GM23338 (cell line): ENCODE results near the gene ZNF841. TPM values are rescaled to one million over a fixed set of nuclear protein-coding genes. Genes with fewer than 3 reads are reported as not detected.
A peak's percentile ranks its signal among the peaks of the same experiment; 100 is the strongest.

Experiments
- ATAC-seq: fragments of 200-7000 bp; cut with Tn5 transposase; 3 replicates; pipeline ENCODE4 v1.9.1; 2020
- DNase-seq: peaks from one replicate; pipeline ENCODE4 v3.0.0-alpha.2; 2015; ENCODE audit warnings: low spot score
- H2AFZ ChIP-seq: fragments of 200-600 bp; sonication (generic); 2 replicates; pipeline ENCODE4 v1.8.0; 2016; ENCODE audit warnings: antibody characterized with exemption, mild to moderate bottlenecking, moderate library complexity
- H3F3A ChIP-seq: fragments of 200-600 bp; sonication (generic); replicated peaks from 2 replicates; pipeline ENCODE4 v1.8.0; 2017; ENCODE audit warnings: antibody characterized with exemption, mixed run types, low read depth
- H3K27ac ChIP-seq: fragments of 200-600 bp; sonication (generic); 2 replicates; pipeline ENCODE4 v1.6.1; 2016; ENCODE audit warnings: low read depth
- H3K27me3 ChIP-seq: fragments of 200-600 bp; sonication (generic); 2 replicates; pipeline ENCODE4 v1.8.0; 2016; ENCODE audit warnings: mild to moderate bottlenecking, mixed run types, moderate library complexity; ENCODE audit not compliant: insufficient read depth
- H3K36me3 ChIP-seq: fragments of 200-600 bp; sonication (generic); 2 replicates; pipeline ENCODE4 v1.8.0; 2016; ENCODE audit warnings: mild to moderate bottlenecking; ENCODE audit not compliant: insufficient read depth
- H3K4me1 ChIP-seq: fragments of 200-600 bp; sonication (generic); 2 replicates; pipeline ENCODE4 v1.8.0; 2016; ENCODE audit warnings: mild to moderate bottlenecking, moderate library complexity; ENCODE audit not compliant: insufficient read depth
- H3K4me2 ChIP-seq: fragments of 200-600 bp; sonication (generic); 2 replicates; pipeline ENCODE4 v1.7.1; 2017; ENCODE audit warnings: mixed run types
- H3K4me3 ChIP-seq: fragments of 200-600 bp; sonication (generic); 2 replicates; pipeline ENCODE4 v1.6.1; 2016; ENCODE audit warnings: mixed run types
- H3K79me2 ChIP-seq: fragments of 200-600 bp; sonication (generic); replicated peaks from 2 replicates; pipeline ENCODE4 v1.8.0; 2017; ENCODE audit warnings: mild to moderate bottlenecking; ENCODE audit not compliant: insufficient read depth
- H3K9me2 ChIP-seq: fragments of 200-600 bp; sonication (generic); 2 replicates; pipeline ENCODE4 v1.8.0; 2017; ENCODE audit not compliant: insufficient read depth
- H4K20me1 ChIP-seq: fragments of 200-600 bp; sonication (generic); replicated peaks from 2 replicates; pipeline ENCODE4 v1.8.0; 2017; ENCODE audit warnings: mild to moderate bottlenecking; ENCODE audit not compliant: insufficient read depth
- H3K27ac Mint-ChIP-seq: 2 replicates; pipeline ENCODE4 v1.8.0; 2020; ENCODE audit warnings: inconsistent platforms, mild to moderate bottlenecking, moderate library complexity, mixed read lengths
- H3K27me3 Mint-ChIP-seq: 3 replicates; pipeline ENCODE4 v1.8.0; 2022; ENCODE audit warnings: low read depth, mild to moderate bottlenecking, moderate library complexity, mixed read lengths, inconsistent platforms; ENCODE audit not compliant: insufficient read depth, poor library complexity
- H3K36me3 Mint-ChIP-seq: 3 replicates; pipeline ENCODE4 v1.8.0; 2021; ENCODE audit warnings: low read depth, mild to moderate bottlenecking, inconsistent platforms, moderate library complexity, mixed read lengths
- H3K4me1 Mint-ChIP-seq: 3 replicates; pipeline ENCODE4 v1.8.0; 2020; ENCODE audit warnings: mild to moderate bottlenecking, inconsistent platforms, mixed read lengths
- H3K4me3 Mint-ChIP-seq: 3 replicates; pipeline ENCODE4 v1.8.0; 2021; ENCODE audit warnings: moderate library complexity, mild to moderate bottlenecking, inconsistent platforms, mixed read lengths
- H3K9me3 Mint-ChIP-seq: 3 replicates; pipeline ENCODE4 v1.8.0; 2020; ENCODE audit warnings: moderate library complexity, mild to moderate bottlenecking, inconsistent platforms, mixed read lengths
- CREB1 ChIP-seq: fragments of 250-450 bp; sonication (Bioruptor Pico); IDR thresholded peaks from 2 replicates; pipeline ENCODE4 v1.5.0; 2020; ENCODE audit warnings: low read depth, mild to moderate bottlenecking, moderate library complexity
- EZH2phosphoT487 ChIP-seq: fragments of 200-600 bp; sonication (generic); IDR thresholded peaks from one replicate; pipeline ENCODE4 v1.8.1; 2018; ENCODE audit warnings: antibody characterized with exemption; ENCODE audit not compliant: unreplicated experiment
- JUNB ChIP-seq: IDR thresholded peaks from one replicate; pipeline ENCODE4 v1.6.1; 2016; ENCODE audit warnings: antibody characterized with exemption; ENCODE audit not compliant: unreplicated experiment
- NANOG ChIP-seq: IDR thresholded peaks from 2 replicates; pipeline ENCODE4 v1.6.1; 2016; ENCODE audit warnings: antibody characterized with exemption, borderline replicate concordance
- POLR2AphosphoS5 ChIP-seq: IDR thresholded peaks from 2 replicates; pipeline ENCODE4 v1.6.1; 2016; ENCODE audit warnings: antibody characterized with exemption, low read depth
- STAT1 ChIP-seq: IDR thresholded peaks from one replicate; pipeline ENCODE4 v1.6.1; 2016; ENCODE audit warnings: antibody characterized with exemption; ENCODE audit not compliant: unreplicated experiment
- ZNF114 ChIP-seq: fragments of 250-450 bp; sonication (Bioruptor Pico); IDR thresholded peaks from 2 replicates; pipeline ENCODE4 v1.5.0; 2020; ENCODE audit warnings: mild to moderate bottlenecking, moderate library complexity
- ZNF331 ChIP-seq: fragments of 250-450 bp; sonication (Bioruptor Pico); IDR thresholded peaks from 2 replicates; pipeline ENCODE4 v1.5.0; 2020; ENCODE audit warnings: low read depth, mild to moderate bottlenecking, moderate library complexity
- polyA plus RNA-seq: library from polyadenylated mRNA; unstranded; fragments of >200 nt; fragmentation: Nextera tagmentation; extraction: Ambion mirVana; gene quantifications from 2 replicates; pipeline ENCODE4 v1.2.1, GENCODE V29; 2016
- total RNA-seq: library from RNA; depleted of rRNA; stranded (reverse); fragments of >200 nt; shearing (Covaris generic); gene quantifications from 2 replicates; pipeline ENCODE4 v1.2.3, GENCODE V29; 2014
- TF ChIP-seq, protein P1 (sequence below): IDR thresholded peaks from one replicate; pipeline ENCODE4 v1.6.1; 2018; ENCODE audit warnings: antibody characterized with exemption; ENCODE audit not compliant: unreplicated experiment
- TF ChIP-seq, protein P2 (sequence below): fragments of 250-450 bp; sonication (Bioruptor Pico); IDR thresholded peaks from 2 replicates; pipeline ENCODE4 v1.5.0; 2020; ENCODE audit warnings: mild to moderate bottlenecking, moderate library complexity

ZNF841 gene
- total and polyA plus RNA-seq, 2 experiments from 2014 or later, result 5.3 to 12.8 TPM

DNA sequence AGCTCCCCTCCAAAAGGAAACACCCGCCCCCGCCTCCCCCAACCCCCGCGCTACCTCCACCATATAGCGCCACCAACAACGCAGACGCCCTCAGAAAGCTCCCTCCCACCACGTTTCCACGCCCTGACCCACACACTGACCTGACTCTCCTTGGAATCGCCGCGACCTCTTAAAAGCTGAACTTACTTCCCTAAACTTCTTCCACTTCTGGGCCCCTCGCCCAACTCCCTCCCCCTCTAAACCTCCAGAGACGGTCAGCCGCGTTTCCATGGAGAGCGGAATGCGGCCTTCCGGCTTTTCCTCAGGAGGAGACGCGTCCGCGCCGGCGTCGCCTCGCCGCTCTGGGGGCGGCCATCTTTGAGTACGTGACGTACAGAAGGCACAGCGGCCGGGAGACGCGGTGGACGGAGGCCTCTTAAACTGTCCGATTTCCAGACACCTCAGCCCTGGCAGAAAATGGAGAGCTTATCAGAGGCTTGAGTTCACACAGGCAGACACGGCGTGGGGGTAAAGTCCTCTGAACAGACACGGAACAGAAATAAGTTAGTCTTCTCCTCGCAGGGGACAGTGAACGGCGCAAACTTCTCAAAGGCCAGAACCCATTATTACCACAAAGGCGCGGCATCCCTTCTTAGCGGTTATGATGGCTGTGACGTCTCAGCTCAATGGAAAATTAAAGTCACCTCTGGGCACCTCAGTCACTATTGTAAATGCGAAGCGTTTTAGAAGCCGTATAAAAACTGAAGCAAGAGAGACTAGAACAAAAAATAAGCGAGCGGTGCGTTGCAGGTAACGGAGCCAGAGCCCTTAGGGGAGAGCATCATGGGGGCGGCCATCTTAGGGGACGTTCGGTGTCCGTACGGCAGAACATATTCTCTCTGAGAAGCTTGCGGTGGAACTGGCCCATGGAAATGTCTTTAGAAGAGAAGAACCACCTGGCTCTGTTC is 46.7 kb downstream of the ZNF841 start, which contains the start of gene ZNF432:
TSS of gene ZNF432 (minus strand) at position 284 of the 947 bp plus-strand sequence. CDS start 1,970 bp downstream, outside the sequence.
- H3K9me2 ChIP-seq, result no peaks in the 10 kb centered on the region
- H3K79me2 ChIP-seq, result 0 out of 2 replicates have a peak, but pooled peaks cover 8% of the 10 kb centered on the region
- Mint-ChIP-seq H3K4me3 (peak within 1 kb of the TSS; percentile 91), H3K36me3 (peaks cover 53% of the 10 kb centered on the region), H3K4me1 (peaks cover 10% of the 10 kb centered on the region), H3K27ac (peak within 1 kb of the TSS; percentile 99), H3K9me3 (peaks cover 40% of the 10 kb centered on the region), H3K27me3 (peaks cover 8% of the 10 kb centered on the region)
- 0 out of 2 replicates have a peak, but pooled peaks cover 9% of the 10 kb centered on the region for H3K4me1 ChIP-seq
- no peaks in the 10 kb centered on the region for H3F3A ChIP-seq
- H3K4me3 ChIP-seq, result peak within 1 kb of the TSS; percentile 69
- TF ChIP-seq CREB1 (CRISPR knock-in tag) (peak; percentile 85), ZNF114 (no peak), POLR2AphosphoS5 (peak; percentile 17; the same call in 1 of the 2 replicates)
- peak within 1 kb of the TSS; percentile 84; the same call in 1 of the 2 replicates for H3K27ac ChIP-seq
- H3K36me3 ChIP-seq, result no peaks in the 10 kb centered on the region
- peak within 1 kb of the TSS; percentile 90 for H3K4me2 ChIP-seq
- H4K20me1 ChIP-seq, result no peaks in the 10 kb centered on the region
- ATAC-seq (peak; percentile 96), DNase-seq (peak; percentile 100)
- no peaks in the 10 kb centered on the region for H3K27me3 ChIP-seq
- H2AFZ ChIP-seq, result peak within 1 kb of the TSS; percentile 90

DNA sequence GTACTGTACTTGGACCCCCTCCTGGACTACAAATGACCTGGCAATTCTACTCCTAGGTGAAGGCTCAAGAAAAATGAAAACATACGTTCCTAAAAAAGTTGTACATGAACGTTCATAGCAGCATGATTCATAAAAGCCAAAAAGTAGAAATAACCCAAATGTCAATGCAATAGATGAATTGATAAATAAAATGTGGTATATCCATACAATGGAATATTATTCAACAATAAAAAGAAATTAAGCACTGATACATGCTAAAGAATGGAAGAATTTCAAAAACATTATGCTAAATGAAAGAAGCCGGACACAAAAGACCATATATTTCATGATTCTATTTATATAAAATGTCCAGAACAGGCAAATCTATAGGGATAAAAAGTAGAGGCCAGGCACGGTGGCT is 56.4 kb downstream of the ZNF841 start:
- peaks cover 84% of the 10 kb centered on the region for H3K36me3 Mint-ChIP-seq
- TF ChIP-seq, protein P1, sequence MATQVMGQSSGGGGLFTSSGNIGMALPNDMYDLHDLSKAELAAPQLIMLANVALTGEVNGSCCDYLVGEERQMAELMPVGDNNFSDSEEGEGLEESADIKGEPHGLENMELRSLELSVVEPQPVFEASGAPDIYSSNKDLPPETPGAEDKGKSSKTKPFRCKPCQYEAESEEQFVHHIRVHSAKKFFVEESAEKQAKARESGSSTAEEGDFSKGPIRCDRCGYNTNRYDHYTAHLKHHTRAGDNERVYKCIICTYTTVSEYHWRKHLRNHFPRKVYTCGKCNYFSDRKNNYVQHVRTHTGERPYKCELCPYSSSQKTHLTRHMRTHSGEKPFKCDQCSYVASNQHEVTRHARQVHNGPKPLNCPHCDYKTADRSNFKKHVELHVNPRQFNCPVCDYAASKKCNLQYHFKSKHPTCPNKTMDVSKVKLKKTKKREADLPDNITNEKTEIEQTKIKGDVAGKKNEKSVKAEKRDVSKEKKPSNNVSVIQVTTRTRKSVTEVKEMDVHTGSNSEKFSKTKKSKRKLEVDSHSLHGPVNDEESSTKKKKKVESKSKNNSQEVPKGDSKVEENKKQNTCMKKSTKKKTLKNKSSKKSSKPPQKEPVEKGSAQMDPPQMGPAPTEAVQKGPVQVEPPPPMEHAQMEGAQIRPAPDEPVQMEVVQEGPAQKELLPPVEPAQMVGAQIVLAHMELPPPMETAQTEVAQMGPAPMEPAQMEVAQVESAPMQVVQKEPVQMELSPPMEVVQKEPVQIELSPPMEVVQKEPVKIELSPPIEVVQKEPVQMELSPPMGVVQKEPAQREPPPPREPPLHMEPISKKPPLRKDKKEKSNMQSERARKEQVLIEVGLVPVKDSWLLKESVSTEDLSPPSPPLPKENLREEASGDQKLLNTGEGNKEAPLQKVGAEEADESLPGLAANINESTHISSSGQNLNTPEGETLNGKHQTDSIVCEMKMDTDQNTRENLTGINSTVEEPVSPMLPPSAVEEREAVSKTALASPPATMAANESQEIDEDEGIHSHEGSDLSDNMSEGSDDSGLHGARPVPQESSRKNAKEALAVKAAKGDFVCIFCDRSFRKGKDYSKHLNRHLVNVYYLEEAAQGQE, result no peak
- no peak for TF ChIP-seq EZH2phosphoT487
- TF ChIP-seq, protein P2, sequence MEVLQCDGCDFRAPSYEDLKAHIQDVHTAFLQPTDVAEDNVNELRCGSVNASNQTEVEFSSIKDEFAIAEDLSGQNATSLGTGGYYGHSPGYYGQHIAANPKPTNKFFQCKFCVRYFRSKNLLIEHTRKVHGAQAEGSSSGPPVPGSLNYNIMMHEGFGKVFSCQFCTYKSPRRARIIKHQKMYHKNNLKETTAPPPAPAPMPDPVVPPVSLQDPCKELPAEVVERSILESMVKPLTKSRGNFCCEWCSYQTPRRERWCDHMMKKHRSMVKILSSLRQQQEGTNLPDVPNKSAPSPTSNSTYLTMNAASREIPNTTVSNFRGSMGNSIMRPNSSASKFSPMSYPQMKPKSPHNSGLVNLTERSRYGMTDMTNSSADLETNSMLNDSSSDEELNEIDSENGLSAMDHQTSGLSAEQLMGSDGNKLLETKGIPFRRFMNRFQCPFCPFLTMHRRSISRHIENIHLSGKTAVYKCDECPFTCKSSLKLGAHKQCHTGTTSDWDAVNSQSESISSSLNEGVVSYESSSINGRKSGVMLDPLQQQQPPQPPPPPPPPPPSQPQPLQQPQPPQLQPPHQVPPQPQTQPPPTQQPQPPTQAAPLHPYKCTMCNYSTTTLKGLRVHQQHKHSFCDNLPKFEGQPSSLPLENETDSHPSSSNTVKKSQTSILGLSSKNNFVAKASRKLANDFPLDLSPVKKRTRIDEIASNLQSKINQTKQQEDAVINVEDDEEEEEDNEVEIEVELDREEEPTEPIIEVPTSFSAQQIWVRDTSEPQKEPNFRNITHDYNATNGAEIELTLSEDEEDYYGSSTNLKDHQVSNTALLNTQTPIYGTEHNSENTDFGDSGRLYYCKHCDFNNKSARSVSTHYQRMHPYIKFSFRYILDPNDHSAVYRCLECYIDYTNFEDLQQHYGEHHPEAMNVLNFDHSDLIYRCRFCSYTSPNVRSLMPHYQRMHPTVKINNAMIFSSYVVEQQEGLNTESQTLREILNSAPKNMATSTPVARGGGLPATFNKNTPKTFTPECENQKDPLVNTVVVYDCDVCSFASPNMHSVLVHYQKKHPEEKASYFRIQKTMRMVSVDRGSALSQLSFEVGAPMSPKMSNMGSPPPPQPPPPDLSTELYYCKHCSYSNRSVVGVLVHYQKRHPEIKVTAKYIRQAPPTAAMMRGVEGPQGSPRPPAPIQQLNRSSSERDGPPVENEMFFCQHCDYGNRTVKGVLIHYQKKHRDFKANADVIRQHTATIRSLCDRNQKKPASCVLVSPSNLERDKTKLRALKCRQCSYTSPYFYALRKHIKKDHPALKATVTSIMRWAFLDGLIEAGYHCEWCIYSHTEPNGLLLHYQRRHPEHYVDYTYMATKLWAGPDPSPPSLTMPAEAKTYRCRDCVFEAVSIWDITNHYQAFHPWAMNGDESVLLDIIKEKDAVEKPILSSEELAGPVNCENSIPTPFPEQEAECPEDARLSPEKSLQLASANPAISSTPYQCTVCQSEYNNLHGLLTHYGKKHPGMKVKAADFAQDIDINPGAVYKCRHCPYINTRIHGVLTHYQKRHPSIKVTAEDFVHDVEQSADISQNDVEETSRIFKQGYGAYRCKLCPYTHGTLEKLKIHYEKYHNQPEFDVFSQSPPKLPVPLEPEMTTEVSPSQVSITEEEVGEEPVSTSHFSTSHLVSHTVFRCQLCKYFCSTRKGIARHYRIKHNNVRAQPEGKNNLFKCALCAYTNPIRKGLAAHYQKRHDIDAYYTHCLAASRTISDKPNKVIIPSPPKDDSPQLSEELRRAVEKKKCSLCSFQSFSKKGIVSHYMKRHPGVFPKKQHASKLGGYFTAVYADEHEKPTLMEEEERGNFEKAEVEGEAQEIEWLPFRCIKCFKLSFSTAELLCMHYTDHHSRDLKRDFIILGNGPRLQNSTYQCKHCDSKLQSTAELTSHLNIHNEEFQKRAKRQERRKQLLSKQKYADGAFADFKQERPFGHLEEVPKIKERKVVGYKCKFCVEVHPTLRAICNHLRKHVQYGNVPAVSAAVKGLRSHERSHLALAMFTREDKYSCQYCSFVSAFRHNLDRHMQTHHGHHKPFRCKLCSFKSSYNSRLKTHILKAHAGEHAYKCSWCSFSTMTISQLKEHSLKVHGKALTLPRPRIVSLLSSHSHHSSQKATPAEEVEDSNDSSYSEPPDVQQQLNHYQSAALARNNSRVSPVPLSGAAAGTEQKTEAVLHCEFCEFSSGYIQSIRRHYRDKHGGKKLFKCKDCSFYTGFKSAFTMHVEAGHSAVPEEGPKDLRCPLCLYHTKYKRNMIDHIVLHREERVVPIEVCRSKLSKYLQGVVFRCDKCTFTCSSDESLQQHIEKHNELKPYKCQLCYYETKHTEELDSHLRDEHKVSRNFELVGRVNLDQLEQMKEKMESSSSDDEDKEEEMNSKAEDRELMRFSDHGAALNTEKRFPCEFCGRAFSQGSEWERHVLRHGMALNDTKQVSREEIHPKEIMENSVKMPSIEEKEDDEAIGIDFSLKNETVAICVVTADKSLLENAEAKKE (CRISPR knock-in tag), result no peak
- TF ChIP-seq STAT1, result no peak
- TF ChIP-seq CREB1 (CRISPR knock-in tag), result no peak
- TF ChIP-seq ZNF114, result no peak
- TF ChIP-seq JUNB, result no peak
- no peak for TF ChIP-seq NANOG
- no peak for TF ChIP-seq ZNF331 (CRISPR knock-in tag)
- no peak for TF ChIP-seq POLR2AphosphoS5

More for the DNA sequence above, 56.4 kb downstream of the ZNF841 start:
- Histone ChIP-seq H4K20me1 (no peaks in the 10 kb centered on the region), H3K4me3 (no peak overlapping the region), H3K9me2 (peaks cover 5% of the 10 kb centered on the region), H3K4me2 (no peak overlapping the region), H3K79me2 (no peaks in the 10 kb centered on the region), H3K4me1 (peaks cover 5% of the 10 kb centered on the region; the same call in 1 of the 2 replicates), H3F3A (no peaks in the 10 kb centered on the region), H3K27ac (no peak overlapping the region), H3K36me3 (peaks cover 34% of the 10 kb centered on the region), H3K27me3 (no peaks in the 10 kb centered on the region), H2AFZ (no peak overlapping the region)
- Mint-ChIP-seq H3K27me3 (peaks cover 1% of the 10 kb centered on the region), H3K27ac (no peak overlapping the region), H3K4me1 (no peaks in the 10 kb centered on the region), H3K9me3 (peaks cover 51% of the 10 kb centered on the region), H3K4me3 (no peak overlapping the region)
- no peak for ATAC-seq
- no peak for DNase-seq
